Neuronal stem cell (in vitro differentiated cells): ENCODE data around the gene KLHDC10.

Source experiments
- DNase-seq: peaks from one replicate; pipeline ENCODE4 v3.0.0-alpha.2; 2013; ENCODE audit warnings: low spot score
- H2AFZ ChIP-seq: one replicate; pipeline ENCODE4 v1.6.1; 2013; ENCODE audit warnings: mild to moderate bottlenecking, low read length, inconsistent platforms
- H2AK5ac ChIP-seq: 2 replicates; pipeline ENCODE4 v1.6.1; 2013; ENCODE audit warnings: low read depth, mild to moderate bottlenecking, inconsistent platforms, low read length, moderate library complexity, mixed read lengths
- H2BK120ac ChIP-seq: 2 replicates; pipeline ENCODE4 v1.6.1; 2013; ENCODE audit warnings: low read depth, mild to moderate bottlenecking, inconsistent platforms, low read length, moderate library complexity, mixed read lengths
- H2BK12ac ChIP-seq: one replicate; pipeline ENCODE4 v1.6.1; 2013; ENCODE audit warnings: low read length, inconsistent platforms
- H2BK15ac ChIP-seq: 2 replicates; pipeline ENCODE4 v1.6.1; 2013; ENCODE audit warnings: mild to moderate bottlenecking, low read length, inconsistent platforms, mixed read lengths
- H2BK5ac ChIP-seq: one replicate; pipeline ENCODE4 v1.6.1; 2013; ENCODE audit warnings: inconsistent platforms, mild to moderate bottlenecking, low read length, moderate library complexity
- H3K14ac ChIP-seq: one replicate; pipeline ENCODE4 v1.6.1; 2013; ENCODE audit warnings: low read length, inconsistent platforms
- H3K18ac ChIP-seq: 2 replicates; pipeline ENCODE4 v1.6.1; 2013; ENCODE audit warnings: low read length, inconsistent platforms
- H3K23ac ChIP-seq: 2 replicates; pipeline ENCODE4 v1.6.1; 2013; ENCODE audit warnings: low read depth, mild to moderate bottlenecking, mixed read lengths, low read length, inconsistent platforms; ENCODE audit not compliant: poor library complexity
- H3K27ac ChIP-seq: replicated peaks from 3 replicates; pipeline ENCODE4 v1.5.1; 2013; ENCODE audit warnings: low read length, inconsistent platforms
- H3K27me3 ChIP-seq, 3 experiments: 2 replicates each; pipeline ENCODE4 v1.6.1; 2013; ENCODE audit warnings: low read length in 3 of 3, mild to moderate bottlenecking in 2 of 3, inconsistent platforms in 1 of 3, low read depth in 1 of 3, mixed read lengths in 1 of 3, moderate library complexity in 1 of 3; ENCODE audit not compliant: control insufficient read depth in 3 of 3, insufficient read depth in 3 of 3
- H3K36me3 ChIP-seq, 2 donors: replicated peaks in 1 of 2; 2 replicates each; pipeline ENCODE4 v1.6.1; 2013; ENCODE audit warnings: low read length in 2 of 2; ENCODE audit not compliant: control insufficient read depth in 2 of 2, insufficient read depth in 2 of 2
- H3K4ac ChIP-seq: 2 replicates; pipeline ENCODE4 v1.6.1; 2013; ENCODE audit warnings: inconsistent platforms, mild to moderate bottlenecking, low read length, moderate library complexity
- H3K4me1 ChIP-seq, 2 donors: 1 replicate in 1 of 2; 2 replicates in 1 of 2; pipeline ENCODE4 v1.6.1; 2013; ENCODE audit warnings: low read length in 2 of 2, low read depth in 1 of 2; ENCODE audit not compliant: control insufficient read depth in 2 of 2, insufficient read depth in 1 of 2
- H3K4me2 ChIP-seq: one replicate; pipeline ENCODE4 v1.6.1; 2013; ENCODE audit warnings: mild to moderate bottlenecking, low read length, inconsistent platforms; ENCODE audit not compliant: insufficient read depth, poor library complexity, severe bottlenecking
- H3K4me3 ChIP-seq, 2 donors: 2 replicates each; pipeline ENCODE4 v1.5.1; 2013; ENCODE audit warnings: low read length in 2 of 2, mild to moderate bottlenecking in 2 of 2, inconsistent platforms in 1 of 2, moderate library complexity in 1 of 2
- H3K79me1 ChIP-seq: one replicate; pipeline ENCODE4 v1.6.1; 2013; ENCODE audit warnings: low read depth, mild to moderate bottlenecking, inconsistent platforms, low read length, moderate library complexity
- H3K9ac ChIP-seq: one replicate; pipeline ENCODE4 v1.6.1; 2013; ENCODE audit warnings: mild to moderate bottlenecking, low read depth, low read length, inconsistent platforms; ENCODE audit not compliant: poor library complexity
- H3K9me3 ChIP-seq, 2 donors: replicated peaks in 1 of 2; 2 replicates each; pipeline versions ENCODE3 to v1.6.1; 2013; ENCODE audit warnings: low read length in 2 of 2, mild to moderate bottlenecking in 2 of 2, inconsistent platforms in 1 of 2, low read depth in 1 of 2, mixed read lengths in 1 of 2, moderate library complexity in 1 of 2; ENCODE audit not compliant: control insufficient read depth in 2 of 2, insufficient read depth in 1 of 2
- H4K8ac ChIP-seq: one replicate; pipeline ENCODE4 v1.6.1; 2013; ENCODE audit warnings: low read depth, mild to moderate bottlenecking, inconsistent platforms, low read length, moderate library complexity
- H4K91ac ChIP-seq: one replicate; pipeline ENCODE4 v1.6.1; 2013; ENCODE audit warnings: low read length, low read depth, mild to moderate bottlenecking, inconsistent platforms; ENCODE audit not compliant: poor library complexity
- WGBS, 2 donors: extraction: QIAGEN DNeasy Blood & Tissue Kit; methylation state at CpG; one replicate each; pipeline ENCODE4 v1.1.7; 2013; ENCODE audit warnings: missing lambda C conversion rate in 2 of 2, mixed read lengths in 1 of 2; ENCODE audit not compliant: insufficient read length in 2 of 2, insufficient replicate concordance in 1 of 2; ENCODE audit errors: extremely low coverage in 2 of 2; 5-methylcytosine and 5-hydroxymethylcytosine counted together

The KLHDC10 gene

GRCh38 chr7:130127404-130127803, 57.1 kb downstream of the KLHDC10 start:
- Histone ChIP-seq H2AK5ac (no peak overlapping the region), H3K14ac (no peak overlapping the region), H3K27ac (no peak overlapping the region), H3K36me3 (peaks cover 16 to 91% of the 10 kb centered on the region in 2 donors), H3K4me2 (no peak overlapping the region), H3K9me3 (peaks cover 0 to 4% of the 10 kb centered on the region in 2 donors), H2BK12ac (no peak overlapping the region), H2AFZ (no peak overlapping the region), H3K23ac (no peak overlapping the region), H3K4me1 (peaks cover 0 to 5% of the 10 kb centered on the region in 2 donors), H2BK15ac (no peak overlapping the region), H3K79me1 (no peaks in the 10 kb centered on the region), H2BK5ac (no peak overlapping the region), H3K9ac (no peak overlapping the region), H4K8ac (no peak overlapping the region), H3K4me3 (no peak overlapping the region), H3K4ac (no peak overlapping the region), H3K18ac (no peak overlapping the region), H4K91ac (no peak overlapping the region), H2BK120ac (no peak overlapping the region), H3K27me3 (no peaks in the 10 kb centered on the region)
- DNase-seq, result no peak
- no CpG with 5 or more reads among the region's 2 CpGs for WGBS, 2 donors

DNA sequence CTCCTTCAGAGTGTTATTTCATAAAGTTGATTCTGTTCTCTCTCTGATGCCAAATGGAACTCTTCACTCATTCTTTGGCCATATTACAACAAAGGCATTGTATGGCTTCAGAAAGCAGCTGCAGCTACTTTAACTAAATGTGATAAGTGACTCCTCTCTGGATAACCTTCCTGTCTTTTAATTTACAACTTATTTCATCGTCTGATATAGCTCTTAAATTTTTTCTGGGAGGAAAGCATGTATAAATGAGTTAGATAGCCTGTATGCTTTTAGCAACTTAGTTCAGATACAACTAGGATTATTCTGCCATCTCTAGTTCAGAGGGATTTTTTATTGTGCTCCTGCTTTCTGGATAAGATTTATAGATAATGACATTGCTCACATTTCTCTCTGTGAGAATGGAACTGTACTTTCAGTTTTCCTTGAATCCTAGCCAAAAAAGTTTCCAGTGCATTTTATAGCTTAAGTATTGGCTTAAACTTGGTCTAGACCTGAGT, 57.5 kb downstream of the KLHDC10 start:
- H2AFZ ChIP-seq, result no peak overlapping the region
- no peak overlapping the region for H3K4ac ChIP-seq
- H3K9ac ChIP-seq, result no peak overlapping the region
- H2BK5ac ChIP-seq, result no peak overlapping the region
- H3K79me1 ChIP-seq, result no peaks in the 10 kb centered on the region
- H3K4me1 ChIP-seq, result peaks cover 0 to 5% of the 10 kb centered on the region in 2 donors
- H3K14ac ChIP-seq, result no peak overlapping the region
- H2BK15ac ChIP-seq, result no peak overlapping the region
- peaks cover 12 to 91% of the 10 kb centered on the region in 2 donors for H3K36me3 ChIP-seq
- H3K27ac ChIP-seq, result no peak overlapping the region
- H3K27me3 ChIP-seq, result no peaks in the 10 kb centered on the region
- no peak overlapping the region for H2AK5ac ChIP-seq
- H3K18ac ChIP-seq, result no peak overlapping the region
- H3K4me2 ChIP-seq, result no peak overlapping the region
- DNase-seq, result no peak
- no CpG with 5 or more reads among the region's 1 CpG for WGBS, 2 donors
- H4K91ac ChIP-seq, result no peak overlapping the region
- no peak overlapping the region for H3K4me3 ChIP-seq
- peaks cover 0 to 4% of the 10 kb centered on the region in 2 donors for H3K9me3 ChIP-seq
- no peak overlapping the region for H2BK120ac ChIP-seq
- no peak overlapping the region for H2BK12ac ChIP-seq
- H4K8ac ChIP-seq, result no peak overlapping the region
- no peak overlapping the region for H3K23ac ChIP-seq

GRCh38 chr7:130129011-130129411, 58.7 kb downstream of the KLHDC10 start:
- Histone ChIP-seq H3K4me3 (no peak overlapping the region), H3K27me3 (no peaks in the 10 kb centered on the region), H2BK15ac (no peak overlapping the region), H3K9me3 (peaks cover 0 to 4% of the 10 kb centered on the region in 2 donors), H3K18ac (no peak overlapping the region), H3K4ac (no peak overlapping the region), H3K4me1 (peaks cover 0 to 5% of the 10 kb centered on the region in 2 donors), H3K79me1 (no peaks in the 10 kb centered on the region), H2BK120ac (no peak overlapping the region), H2BK12ac (no peak overlapping the region), H4K8ac (no peak overlapping the region), H3K36me3 (peaks cover 12 to 91% of the 10 kb centered on the region in 2 donors), H3K14ac (no peak overlapping the region), H2AFZ (no peak overlapping the region), H3K27ac (no peak overlapping the region), H2BK5ac (no peak overlapping the region), H3K9ac (no peak overlapping the region), H3K4me2 (no peak overlapping the region), H3K23ac (no peak overlapping the region), H4K91ac (no peak overlapping the region), H2AK5ac (no peak overlapping the region)
- DNase-seq, result no peak
- WGBS, 2 donors, result no CpG with 5 or more reads among the region's 4 CpGs

GRCh38 chr7:130131191-130131834, 61.0 kb downstream of the KLHDC10 start:
- Histone ChIP-seq H3K79me1 (no peaks in the 10 kb centered on the region), H4K8ac (no peak overlapping the region), H2AK5ac (no peak overlapping the region), H2BK120ac (no peak overlapping the region), H3K9me3 (peaks cover 0 to 4% of the 10 kb centered on the region in 2 donors), H3K4ac (no peak overlapping the region), H2BK15ac (no peak overlapping the region), H2AFZ (no peak overlapping the region), H3K4me3 (no peak overlapping the region), H3K23ac (no peak overlapping the region), H3K4me2 (no peak overlapping the region), H2BK5ac (no peak overlapping the region), H3K27me3 (no peaks in the 10 kb centered on the region), H3K18ac (no peak overlapping the region), H4K91ac (no peak overlapping the region), H2BK12ac (no peak overlapping the region), H3K36me3 (peaks cover 10 to 93% of the 10 kb centered on the region in 2 donors), H3K4me1 (peaks cover 0 to 12% of the 10 kb centered on the region in 2 donors), H3K27ac (no peak overlapping the region), H3K14ac (no peak overlapping the region), H3K9ac (no peak overlapping the region)
- WGBS, 2 donors, result no CpG with 5 or more reads among the region's 6 CpGs
- DNase-seq, result no peak
